ENCODE measurements around the gene ASB6. TPM values are rescaled to one million over a fixed set of nuclear protein-coding genes. Genes with fewer than 3 reads are reported as not detected.

ASB6 gene
- polyA plus RNA-seq, 1 experiment = 23.2 TPM

DNA sequence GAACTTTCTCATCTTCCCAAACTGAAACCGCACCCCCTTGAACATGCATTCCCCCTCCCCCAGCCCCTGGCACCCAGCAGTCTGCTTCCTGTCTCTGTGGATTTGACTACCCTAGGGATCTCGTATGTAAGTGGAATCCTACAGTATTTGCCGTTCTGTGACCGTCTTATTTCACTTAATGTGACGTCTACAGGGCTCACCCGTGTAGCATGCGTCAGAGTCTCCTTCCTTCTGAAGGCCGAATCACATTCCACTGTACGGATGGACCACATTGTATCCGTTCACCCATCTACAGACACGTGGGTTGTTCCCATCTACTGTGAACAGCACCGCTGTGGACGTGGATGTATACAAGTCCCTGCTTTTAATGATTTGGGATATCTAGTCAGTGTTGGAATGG is 28.0 kb upstream of the ASB6 start:
- DNase-seq (ENCODE audit: low read depth) = no peak
- H3K4me3 ChIP-seq (ENCODE audit: low read depth, low read length) = no peak overlapping the region
- POLR2A ChIA-PET = no interaction called here

DNA sequence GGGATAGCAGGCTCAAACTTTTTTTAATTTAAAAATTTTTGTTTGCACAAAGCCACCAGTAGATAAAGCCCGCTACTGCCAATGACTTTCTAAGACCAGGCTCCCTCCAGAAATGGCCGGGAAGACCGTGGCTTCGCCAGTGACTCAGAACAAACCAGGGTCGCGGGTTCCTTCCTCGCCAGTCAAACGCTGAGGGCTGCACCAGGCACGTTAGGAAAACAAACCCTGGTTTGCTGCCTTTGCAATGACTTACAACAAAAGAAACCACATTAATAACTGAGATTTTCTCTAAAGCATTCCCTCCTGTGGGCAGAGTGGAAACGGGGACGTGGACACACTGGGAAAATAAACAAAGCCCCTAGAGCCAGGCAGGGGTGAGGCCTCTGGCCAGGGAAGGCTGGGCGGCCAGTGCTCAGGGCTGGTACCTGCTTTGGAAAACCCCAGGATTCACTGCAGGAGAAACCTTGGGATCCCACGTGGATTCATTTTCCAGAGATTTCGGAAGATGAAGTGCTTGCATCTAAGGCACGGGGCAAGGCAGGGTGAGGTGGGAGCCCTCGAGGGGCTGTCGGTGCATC is 27.3 kb upstream of the ASB6 start:
- Histone ChIP-seq H3K4me3 (ENCODE audit: low read depth, low read length) (no peak overlapping the region), H3K27me3 (ENCODE audit: control insufficient read depth, insufficient read depth, low read length) (no peaks in the 10 kb centered on the region), H3K36me3 (ENCODE audit: control insufficient read depth, insufficient read depth, low read length) (peaks cover 4% of the 10 kb centered on the region)
- CTCF ChIA-PET = no interaction called here
- DNase-seq (ENCODE audit: low read depth) = peak; percentile 26
- POLR2A ChIA-PET = no interaction called here
- TF ChIP-seq, protein P1, sequence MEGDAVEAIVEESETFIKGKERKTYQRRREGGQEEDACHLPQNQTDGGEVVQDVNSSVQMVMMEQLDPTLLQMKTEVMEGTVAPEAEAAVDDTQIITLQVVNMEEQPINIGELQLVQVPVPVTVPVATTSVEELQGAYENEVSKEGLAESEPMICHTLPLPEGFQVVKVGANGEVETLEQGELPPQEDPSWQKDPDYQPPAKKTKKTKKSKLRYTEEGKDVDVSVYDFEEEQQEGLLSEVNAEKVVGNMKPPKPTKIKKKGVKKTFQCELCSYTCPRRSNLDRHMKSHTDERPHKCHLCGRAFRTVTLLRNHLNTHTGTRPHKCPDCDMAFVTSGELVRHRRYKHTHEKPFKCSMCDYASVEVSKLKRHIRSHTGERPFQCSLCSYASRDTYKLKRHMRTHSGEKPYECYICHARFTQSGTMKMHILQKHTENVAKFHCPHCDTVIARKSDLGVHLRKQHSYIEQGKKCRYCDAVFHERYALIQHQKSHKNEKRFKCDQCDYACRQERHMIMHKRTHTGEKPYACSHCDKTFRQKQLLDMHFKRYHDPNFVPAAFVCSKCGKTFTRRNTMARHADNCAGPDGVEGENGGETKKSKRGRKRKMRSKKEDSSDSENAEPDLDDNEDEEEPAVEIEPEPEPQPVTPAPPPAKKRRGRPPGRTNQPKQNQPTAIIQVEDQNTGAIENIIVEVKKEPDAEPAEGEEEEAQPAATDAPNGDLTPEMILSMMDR (IDR thresholded peaks at IDR 0.05; ENCODE audit: insufficient read depth, low read depth, low read length) = no peak

More for the DNA sequence above, 28.0 kb upstream of the ASB6 start:
- CTCF ChIA-PET = no interaction called here
- TF ChIP-seq, protein P1 (IDR thresholded peaks at IDR 0.05; ENCODE audit: insufficient read depth, low read depth, low read length) = no peak
- Histone ChIP-seq H3K27me3 (ENCODE audit: control insufficient read depth, insufficient read depth, low read length) (no peaks in the 10 kb centered on the region), H3K36me3 (ENCODE audit: control insufficient read depth, insufficient read depth, low read length) (peaks cover 4% of the 10 kb centered on the region)

DNA sequence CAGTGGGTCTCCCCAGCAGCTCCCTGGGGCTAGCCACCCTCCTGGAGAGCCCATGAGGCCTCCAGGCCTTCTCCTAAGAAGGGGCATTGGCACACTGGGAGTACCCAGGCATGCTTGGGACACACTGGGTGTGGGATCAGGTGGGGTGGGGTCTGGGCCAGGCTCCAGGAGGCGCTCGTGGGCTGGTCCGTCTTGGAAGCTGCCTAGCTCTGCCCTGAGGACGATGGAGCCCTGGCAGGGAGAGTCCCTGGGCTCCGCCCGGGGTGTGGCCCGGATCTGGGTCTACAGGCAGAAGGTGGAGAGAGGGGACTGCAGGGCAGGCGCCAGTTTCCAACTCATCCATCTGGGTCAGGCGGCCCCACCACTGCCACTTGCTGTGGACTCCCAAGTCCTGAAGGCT is 25.9 kb upstream of the ASB6 start:
- DNase-seq (ENCODE audit: low read depth) = no peak
- Histone ChIP-seq H3K4me3 (ENCODE audit: low read depth, low read length) (peak overlapping the region; percentile 83), H3K36me3 (ENCODE audit: control insufficient read depth, insufficient read depth, low read length) (peaks cover 4% of the 10 kb centered on the region), H3K27me3 (ENCODE audit: control insufficient read depth, insufficient read depth, low read length) (no peaks in the 10 kb centered on the region)
- POLR2A ChIA-PET = interaction anchor here (0.7 kb wide), 1 partner anchor 248 kb away, joined by 9 read pairs; no protein-coding TSS in a partner anchor
- CTCF ChIA-PET = no interaction called here
- TF ChIP-seq, protein P1 (IDR thresholded peaks at IDR 0.05; ENCODE audit: insufficient read depth, low read depth, low read length) = 0 out of 2 replicates have a peak, but pooled peaks have one; percentile 8

DNA sequence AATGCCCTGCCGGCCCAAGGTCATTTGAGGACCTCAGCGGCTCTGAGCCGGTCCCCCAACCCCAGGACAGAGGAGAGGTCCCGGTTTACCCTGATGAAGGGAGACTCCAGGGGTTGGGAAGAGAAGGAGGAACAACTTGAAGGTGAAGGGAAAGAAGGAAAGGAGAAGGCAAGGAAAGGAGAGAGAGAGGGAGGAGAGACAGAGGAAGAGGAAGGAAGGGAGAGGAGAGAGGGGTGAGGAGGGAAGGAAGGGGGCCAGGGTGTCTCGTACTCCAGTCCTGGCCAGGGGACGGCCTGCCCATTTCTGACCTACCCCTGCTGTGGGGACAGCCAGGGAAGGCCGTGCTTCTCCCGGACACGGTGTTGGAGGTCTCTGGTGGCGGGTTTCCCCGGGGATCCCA is 25.4 kb upstream of the ASB6 start:
- TF ChIP-seq, protein P1 (IDR thresholded peaks at IDR 0.05; ENCODE audit: insufficient read depth, low read depth, low read length) = no peak
- no peak for DNase-seq (ENCODE audit: low read depth)
- Histone ChIP-seq H3K36me3 (ENCODE audit: control insufficient read depth, insufficient read depth, low read length) (peaks cover 4% of the 10 kb centered on the region), H3K4me3 (ENCODE audit: low read depth, low read length) (peak overlapping the region; percentile 83), H3K27me3 (ENCODE audit: control insufficient read depth, insufficient read depth, low read length) (no peaks in the 10 kb centered on the region)
- ChIA-PET CTCF (interaction anchor here (0.6 to 1.8 kb wide), 2 partner anchors 25 to 71 kb away, joined by 3 to 5 read pairs; partner anchors contain the start of gene ASB6), POLR2A (no interaction called here)

DNA sequence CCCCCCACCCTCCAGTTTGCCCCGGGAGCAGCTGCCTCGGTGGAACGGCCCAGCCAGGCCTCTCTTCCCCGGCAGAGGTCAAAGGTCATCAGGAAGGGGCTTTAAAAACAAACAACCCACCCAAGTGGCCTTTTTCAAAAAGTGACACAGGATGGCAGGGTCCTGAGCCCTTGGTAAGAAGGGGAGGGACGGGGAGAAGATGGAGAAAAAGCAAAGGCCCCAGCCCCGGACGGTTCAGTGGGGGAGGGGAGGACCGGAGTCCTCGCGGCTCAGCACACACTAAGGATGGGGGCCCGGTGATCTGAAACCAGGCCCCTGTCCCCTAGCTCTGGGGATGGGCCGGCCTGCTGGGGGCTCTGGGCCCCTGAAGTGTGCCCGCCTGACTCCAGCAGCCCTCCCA is 24.6 kb upstream of the ASB6 start:
- POLR2A ChIA-PET = no interaction called here
- Histone ChIP-seq H3K27me3 (ENCODE audit: control insufficient read depth, insufficient read depth, low read length) (no peaks in the 10 kb centered on the region), H3K4me3 (ENCODE audit: low read depth, low read length) (peak overlapping the region; percentile 83), H3K36me3 (ENCODE audit: control insufficient read depth, insufficient read depth, low read length) (peaks cover 4% of the 10 kb centered on the region)
- CTCF ChIA-PET = interaction anchor here (0.6 to 1.8 kb wide), 3 partner anchors 24 to 72 kb away, joined by 3 to 5 read pairs (median 4); partner anchors contain the start of gene ASB6
- DNase-seq (ENCODE audit: low read depth) = no peak
- TF ChIP-seq, protein P1 (IDR thresholded peaks at IDR 0.05; ENCODE audit: insufficient read depth, low read depth, low read length) = no peak
